GM06990 (cell line): ENCODE data around the gene ELAPOR2.
A peak's percentile ranks its signal among the peaks of the same experiment; 100 is the strongest.
"Not testable (repeated sequence)": the region's sequence is repeated elsewhere in the genome, so short reads cannot be mapped to it uniquely, and the experiment has no call there.

Experiments used
- DNase-seq: peaks from one replicate; pipeline ENCODE4 v3.0.0-alpha.2; 2011; ENCODE audit not compliant: insufficient read length; ENCODE audit errors: extremely low read depth
- H3K27me3 ChIP-seq: replicated peaks from 2 replicates; pipeline ENCODE4 v1.6.0; 2011; ENCODE audit warnings: low read length; ENCODE audit not compliant: control insufficient read depth, insufficient read depth
- H3K36me3 ChIP-seq: 2 replicates; pipeline ENCODE4 v1.5.1; 2011; ENCODE audit warnings: low read length; ENCODE audit not compliant: control insufficient read depth, insufficient read depth
- H3K4me3 ChIP-seq: replicated peaks from 2 replicates; pipeline ENCODE4 v1.5.1; 2011; ENCODE audit warnings: low read depth, mild to moderate bottlenecking, control low read depth, low read length
- TF ChIP-seq, protein P1 (sequence below): IDR thresholded peaks from 2 replicates; pipeline ENCODE4 v1.5.1; 2011; ENCODE audit warnings: low read length, control low read depth, mild to moderate bottlenecking, inconsistent platforms; ENCODE audit not compliant: insufficient read depth, poor library complexity, severe bottlenecking

The ELAPOR2 gene

GRCh38 chr7:87057210-87057609, 2.2 kb downstream of the ELAPOR2 start:
- H3K4me3 ChIP-seq = no peak overlapping the region
- TF ChIP-seq, protein P1, sequence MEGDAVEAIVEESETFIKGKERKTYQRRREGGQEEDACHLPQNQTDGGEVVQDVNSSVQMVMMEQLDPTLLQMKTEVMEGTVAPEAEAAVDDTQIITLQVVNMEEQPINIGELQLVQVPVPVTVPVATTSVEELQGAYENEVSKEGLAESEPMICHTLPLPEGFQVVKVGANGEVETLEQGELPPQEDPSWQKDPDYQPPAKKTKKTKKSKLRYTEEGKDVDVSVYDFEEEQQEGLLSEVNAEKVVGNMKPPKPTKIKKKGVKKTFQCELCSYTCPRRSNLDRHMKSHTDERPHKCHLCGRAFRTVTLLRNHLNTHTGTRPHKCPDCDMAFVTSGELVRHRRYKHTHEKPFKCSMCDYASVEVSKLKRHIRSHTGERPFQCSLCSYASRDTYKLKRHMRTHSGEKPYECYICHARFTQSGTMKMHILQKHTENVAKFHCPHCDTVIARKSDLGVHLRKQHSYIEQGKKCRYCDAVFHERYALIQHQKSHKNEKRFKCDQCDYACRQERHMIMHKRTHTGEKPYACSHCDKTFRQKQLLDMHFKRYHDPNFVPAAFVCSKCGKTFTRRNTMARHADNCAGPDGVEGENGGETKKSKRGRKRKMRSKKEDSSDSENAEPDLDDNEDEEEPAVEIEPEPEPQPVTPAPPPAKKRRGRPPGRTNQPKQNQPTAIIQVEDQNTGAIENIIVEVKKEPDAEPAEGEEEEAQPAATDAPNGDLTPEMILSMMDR = no peak
- no peak for DNase-seq
- H3K36me3 ChIP-seq = no peaks in the 10 kb centered on the region
- H3K27me3 ChIP-seq = no peaks in the 10 kb centered on the region

DNA sequence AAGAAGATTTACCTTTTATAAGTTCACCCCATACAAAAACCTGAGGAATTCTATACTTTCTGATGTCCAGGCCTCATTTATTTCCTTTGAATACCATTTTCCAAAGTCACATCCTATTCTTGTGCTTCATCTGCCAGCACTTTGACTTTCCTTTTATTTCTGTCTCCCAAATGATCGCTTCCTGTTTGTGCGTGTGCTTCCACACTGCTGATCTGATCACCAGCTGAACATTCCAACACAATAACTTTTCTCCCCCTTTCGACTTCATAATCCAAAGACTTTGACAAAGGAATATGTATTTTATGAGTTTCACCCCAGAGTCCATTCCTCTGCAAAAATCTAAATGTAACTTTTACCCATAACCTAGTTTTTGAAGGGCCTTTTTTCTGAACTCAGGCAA, 3.1 kb downstream of the ELAPOR2 start:
- Histone ChIP-seq H3K36me3 (no peaks in the 10 kb centered on the region), H3K4me3 (no peak overlapping the region), H3K27me3 (no peaks in the 10 kb centered on the region)
- TF ChIP-seq, protein P1 = no peak
- DNase-seq = no peak

DNA sequence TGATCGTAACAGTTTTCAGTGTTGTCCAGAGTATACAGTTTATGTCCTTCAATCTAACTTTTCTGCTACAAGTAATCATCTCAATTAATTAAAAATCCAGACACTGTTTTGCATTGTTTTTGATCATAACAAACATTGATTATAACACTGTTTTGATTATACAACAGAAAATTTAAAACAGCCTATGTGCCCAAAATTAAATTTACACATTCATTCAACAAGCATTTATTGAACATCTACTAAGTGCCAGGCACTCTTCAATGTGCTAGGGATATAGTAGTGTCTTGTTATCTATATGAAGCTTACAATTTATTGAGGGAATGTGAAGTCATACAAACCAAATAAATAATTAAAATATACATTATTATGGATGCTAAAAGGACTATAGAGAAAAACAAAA, 10.6 kb downstream of the ELAPOR2 start:
- TF ChIP-seq, protein P1 = no peak
- H3K4me3 ChIP-seq = no peak overlapping the region
- no peaks in the 10 kb centered on the region for H3K36me3 ChIP-seq
- DNase-seq = no peak
- no peaks in the 10 kb centered on the region for H3K27me3 ChIP-seq

- Histone ChIP-seq H3K4me3 (no peak overlapping the region), H3K27me3 (no peaks in the 10 kb centered on the region), H3K36me3 (no peaks in the 10 kb centered on the region)
- DNase-seq = no peak
- TF ChIP-seq, protein P1 = no peak
Measured at GRCh38 chr7:87046456-87046855, 13.0 kb downstream of the ELAPOR2 start.

- DNase-seq, H3K36me3 ChIP-seq, H3K4me3 ChIP-seq, H3K27me3 ChIP-seq: not testable (repeated sequence)
Measured at GRCh38 chr7:87044713-87045112, 14.7 kb downstream of the ELAPOR2 start.

GRCh38 chr7:87041586-87041985, 17.9 kb downstream of the ELAPOR2 start:
- H3K4me3 ChIP-seq, DNase-seq, H3K36me3 ChIP-seq, H3K27me3 ChIP-seq: not testable (repeated sequence)

DNA sequence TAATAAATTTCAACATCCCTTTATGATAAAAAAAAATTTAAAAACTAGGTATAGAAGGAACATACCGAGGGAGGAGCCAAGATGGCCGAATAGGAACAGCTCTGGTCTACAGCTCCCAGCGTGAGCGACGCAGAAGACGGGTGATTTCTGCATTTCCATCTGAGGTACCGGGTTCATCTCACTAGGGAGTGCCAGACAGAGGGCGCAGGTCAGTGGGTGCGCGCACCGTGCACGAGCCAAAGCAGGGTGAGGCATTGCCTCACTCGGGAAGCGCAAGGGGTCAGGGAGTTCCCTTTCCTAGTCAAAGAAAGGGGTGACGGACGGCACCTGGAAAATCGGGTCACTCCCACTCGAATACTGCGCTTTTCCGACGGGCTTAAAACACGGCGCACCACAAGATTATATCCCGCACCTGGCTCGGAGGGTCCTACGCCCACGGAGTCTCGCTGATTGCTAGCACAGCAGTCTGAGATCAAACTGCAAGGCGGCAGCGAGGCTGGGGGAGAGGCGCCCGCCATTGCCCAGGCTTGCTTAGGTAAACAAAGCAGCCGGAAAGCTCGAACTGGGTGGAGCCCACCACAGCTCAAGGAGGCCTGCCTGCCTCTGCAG, 19.7 kb downstream of the ELAPOR2 start:
- DNase-seq, H3K36me3 ChIP-seq, H3K27me3 ChIP-seq: not testable (repeated sequence)
- H3K4me3 ChIP-seq = peak overlapping the region; percentile 1; the same call in 1 of the 2 replicates
